HPDE6-E6E7 (cell line): ENCODE data around the gene UBA5.

Experiments
- DNase-seq: peaks from one replicate; pipeline ENCODE4 v3.0.0; 2011; ENCODE audit warnings: missing footprints; ENCODE audit errors: extremely low spot score

The UBA5 gene

DNA sequence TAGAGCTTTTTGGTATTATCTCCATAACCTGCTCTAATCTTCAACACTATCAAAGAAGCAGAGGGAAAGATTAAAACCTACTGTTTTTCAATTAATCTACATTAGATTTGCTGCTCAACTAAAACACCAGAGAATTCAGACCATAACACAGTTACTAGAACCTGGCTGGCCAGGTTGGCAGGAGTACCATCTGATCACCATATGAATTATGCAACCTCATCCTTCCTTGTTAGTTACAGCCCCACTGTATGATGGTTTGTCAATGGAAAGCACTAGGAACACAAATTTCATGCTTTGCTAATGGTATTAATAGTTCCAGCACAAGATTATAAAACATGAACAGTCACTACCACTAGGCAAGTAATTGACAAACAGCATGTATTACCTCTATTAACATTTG, 56.2 kb downstream of the UBA5 start:
- no peak for DNase-seq

- no peak for DNase-seq
These were observed 60.1 kb downstream of the UBA5 start for GRCh38 chr3:132720228-132720627.

DNA sequence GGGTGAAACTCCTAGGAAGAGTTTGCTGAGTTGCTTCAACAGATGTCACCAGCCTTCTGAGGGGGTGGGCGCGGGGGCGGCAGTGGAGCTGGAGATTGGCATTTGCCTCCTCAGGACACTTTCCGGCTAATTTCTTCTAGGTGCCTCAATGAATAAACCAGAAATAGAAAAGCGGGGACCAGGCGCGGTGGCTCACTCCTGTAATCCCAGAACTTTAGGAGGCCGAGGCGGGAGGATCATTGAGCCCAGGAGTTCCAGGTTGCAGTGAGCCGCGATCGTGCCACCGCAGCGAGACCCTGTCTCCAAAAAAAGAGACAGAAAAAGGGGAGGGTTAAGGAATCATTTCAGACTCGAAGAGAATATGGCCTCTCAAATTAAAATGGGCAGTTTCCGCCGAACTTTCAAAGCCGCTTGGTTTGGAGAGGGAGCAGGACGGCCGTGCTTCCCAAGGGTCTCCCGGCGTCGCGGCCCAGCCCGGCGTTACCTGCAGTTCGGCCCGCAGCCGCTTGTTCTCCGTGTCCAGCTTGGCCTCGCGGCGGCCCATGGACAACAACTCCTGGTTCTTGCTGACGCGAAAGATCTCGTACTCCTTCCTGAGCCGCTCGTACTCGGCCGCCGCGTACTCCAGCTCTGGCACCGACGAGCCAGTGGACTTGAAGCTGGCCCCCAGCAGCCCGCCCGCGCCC, 61.5 kb downstream of the UBA5 start:
- DNase-seq: peak; percentile 34

- peak; percentile 86 for DNase-seq
These were observed 62.3 kb downstream of the UBA5 start, which contains the start of gene NPHP3 for GRCh38 chr3:132722165-132723023. TSS of gene NPHP3 (minus strand) at chr3:132722409. CDS start at chr3:132722355, 54 bp downstream.

DNA sequence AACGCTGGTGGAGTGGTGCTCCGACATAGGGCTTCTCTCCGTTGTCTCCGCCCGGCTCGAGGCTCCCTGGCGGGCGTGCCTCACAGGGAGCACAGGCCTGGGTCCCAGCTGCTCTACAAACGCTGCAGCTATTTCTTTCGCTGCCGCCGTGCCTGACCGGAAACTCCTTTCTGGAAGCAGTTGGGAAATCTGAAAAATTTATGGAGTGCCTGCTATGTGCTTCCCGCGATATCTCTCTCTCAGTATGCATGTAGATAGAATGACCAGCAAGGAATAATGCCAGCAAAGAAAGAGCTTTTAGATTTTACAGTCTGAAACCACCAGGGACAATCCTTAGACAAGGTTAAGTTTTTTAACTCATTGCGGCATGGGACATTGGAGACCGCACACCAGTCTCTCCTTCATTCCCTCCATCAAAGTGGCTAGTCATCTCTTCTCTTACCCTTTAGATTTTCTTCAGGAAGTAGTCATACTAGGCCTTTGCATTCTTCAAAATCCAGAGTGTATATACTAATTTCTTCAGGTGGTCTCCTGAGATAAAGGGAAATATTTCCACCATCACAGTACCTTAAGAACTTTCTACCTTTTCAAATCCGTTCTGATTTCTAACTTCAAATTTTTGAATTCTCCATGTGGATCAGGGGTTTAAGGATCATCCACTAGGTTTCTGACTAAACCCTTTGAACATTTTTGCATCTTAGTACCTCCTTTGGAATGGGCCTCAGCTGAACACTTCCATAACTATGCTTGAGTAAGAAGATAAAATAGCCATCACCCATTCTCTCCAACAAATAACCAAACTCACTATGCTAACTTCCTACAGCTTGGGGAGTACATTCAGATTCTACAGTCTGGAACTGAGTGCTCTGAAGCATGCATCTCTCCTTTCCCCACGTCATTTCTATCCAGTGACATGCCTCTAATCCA, 63.2 kb downstream of the UBA5 start:
- no peak for DNase-seq

- DNase-seq: no peak
These were observed 66.3 kb downstream of the UBA5 start for GRCh38 chr3:132726341-132726823.
